T-helper 9 cell (primary cell): Measurements from ENCODE around the gene MGMT.

Experiments used
- DNase-seq: peaks from one replicate; pipeline ENCODE4 v3.0.0-alpha.2; 2020

MGMT gene

DNA sequence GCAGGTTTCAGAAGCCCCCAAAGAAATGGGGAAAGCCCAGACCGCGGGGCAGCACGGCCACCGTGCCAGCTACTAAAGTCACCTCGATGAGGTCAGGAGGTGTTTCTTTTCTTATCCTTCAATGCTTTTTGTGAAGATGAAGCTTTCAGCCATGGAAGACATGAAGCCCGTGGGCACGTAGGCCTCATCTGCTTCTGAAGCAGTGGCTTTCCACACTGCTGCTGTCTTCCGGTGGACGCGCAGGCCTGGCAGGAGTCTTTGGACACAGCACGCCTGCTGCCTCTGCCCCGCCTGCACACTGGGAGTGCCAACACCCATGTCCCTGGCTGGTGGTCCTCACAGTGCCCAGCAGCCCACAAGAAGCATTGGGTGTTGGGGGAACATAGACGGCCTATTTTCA lies 311.5 kb downstream of the MGMT start:
- no peak for DNase-seq

DNA sequence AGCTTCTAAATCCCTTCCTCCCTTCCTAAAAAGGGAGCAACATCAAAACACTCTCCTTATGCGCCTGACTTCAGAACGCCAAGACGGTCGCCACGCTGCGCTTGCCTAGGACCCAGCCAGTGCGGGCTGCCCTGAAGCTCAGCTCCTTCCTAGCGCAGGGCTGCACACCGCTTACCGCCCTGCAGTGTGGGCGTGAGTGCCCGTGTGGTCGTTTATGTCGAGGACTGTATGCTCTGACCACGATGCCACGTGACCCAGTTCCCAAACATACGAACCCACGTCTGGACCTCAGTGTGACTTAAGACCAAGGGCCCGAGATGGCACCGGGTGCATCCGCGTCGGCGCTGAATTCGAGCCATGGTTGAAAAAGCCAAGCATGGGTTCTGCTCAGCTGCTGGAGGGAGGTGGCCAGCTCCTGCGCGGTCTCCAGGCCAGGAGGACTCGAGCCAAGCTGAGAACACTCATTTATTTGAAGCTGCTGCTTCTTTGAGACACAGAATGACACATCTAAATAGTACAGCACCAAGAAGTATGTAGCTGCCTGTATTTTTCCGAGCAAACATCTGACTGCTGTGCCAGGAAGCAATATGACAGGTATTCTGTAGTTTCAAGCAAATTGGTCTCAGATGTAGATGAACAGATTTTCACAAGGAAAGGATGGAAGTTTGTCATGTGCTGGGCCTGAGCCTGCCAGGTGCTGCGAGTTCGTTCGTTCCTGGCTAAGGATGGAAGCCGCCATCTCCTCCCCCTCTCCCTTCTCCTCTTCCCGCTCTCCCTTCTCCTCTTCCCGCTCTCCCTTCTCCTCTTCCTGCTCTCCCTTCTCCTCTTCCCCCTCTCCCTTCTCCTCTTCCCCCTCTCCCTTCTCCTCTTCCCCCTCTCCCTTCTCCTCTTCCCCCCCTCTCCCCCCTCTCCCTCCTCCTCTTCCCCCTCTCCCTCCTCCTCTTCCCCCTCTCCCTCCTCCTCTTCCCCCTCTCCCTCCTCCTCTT lies 312.4 kb downstream of the MGMT start:
- DNase-seq: no peak

DNA sequence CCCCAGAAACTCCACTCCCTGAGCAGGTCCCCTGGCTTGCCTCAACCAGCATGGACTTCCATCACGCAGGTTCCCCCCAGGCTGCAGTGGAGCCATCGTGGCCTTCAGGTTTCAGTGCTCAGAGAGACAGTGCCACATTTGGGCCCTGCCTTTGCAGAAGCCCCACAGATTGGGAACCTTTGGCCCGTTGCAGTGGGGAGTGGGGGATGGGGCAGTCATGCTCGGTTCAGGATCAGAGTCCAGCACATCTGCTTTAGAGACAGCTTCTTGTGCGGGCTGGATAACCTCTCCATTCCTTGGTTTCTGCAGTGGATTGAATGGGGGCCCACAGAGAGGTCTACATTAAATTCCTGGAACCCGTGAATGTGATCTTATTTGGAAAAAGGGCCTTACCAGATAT lies 313.2 kb downstream of the MGMT start:
- no peak for DNase-seq

DNA sequence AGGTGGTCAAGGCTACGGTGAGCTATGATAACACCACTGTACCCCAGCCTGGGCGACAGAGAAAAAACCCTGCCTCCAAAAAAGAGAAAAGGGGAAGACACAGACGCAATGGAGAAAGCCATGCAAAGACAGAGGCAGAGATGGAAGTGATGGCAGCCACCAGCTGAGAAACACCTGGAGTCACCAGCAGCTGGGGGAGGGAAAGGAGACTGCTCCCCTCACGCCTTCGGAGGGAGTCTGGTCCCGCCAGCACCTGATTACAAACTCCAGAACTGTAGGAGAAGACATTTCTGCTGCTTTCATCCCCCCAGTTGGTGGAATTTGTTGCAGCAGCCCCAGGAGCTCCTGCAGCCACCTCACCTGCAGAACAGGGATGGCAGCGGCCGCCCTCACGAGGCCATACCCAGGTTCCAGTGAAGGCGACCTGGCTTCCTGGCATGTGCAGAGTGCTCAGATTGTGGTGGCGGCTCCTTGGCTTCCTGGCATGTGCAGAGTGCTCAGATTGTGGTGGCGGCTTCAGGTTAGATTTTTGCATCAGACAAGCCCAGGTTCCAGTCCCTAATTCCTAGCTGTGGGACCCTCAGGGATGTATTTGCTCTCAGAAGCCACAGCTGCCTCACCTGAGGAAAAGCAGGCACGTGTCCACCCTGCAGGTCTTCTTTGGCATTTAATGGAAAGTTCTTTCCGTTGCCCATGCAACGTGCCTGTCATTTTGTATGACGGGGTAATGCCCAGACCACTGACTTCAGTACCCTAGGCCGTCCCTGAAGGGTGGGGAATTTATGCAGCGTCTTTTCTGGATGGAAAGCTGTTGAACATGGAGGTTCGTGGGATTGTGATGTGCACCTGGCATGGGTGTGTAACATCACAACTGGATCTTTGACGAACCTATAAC lies 314.1 kb downstream of the MGMT start:
- DNase-seq: no peak

DNA sequence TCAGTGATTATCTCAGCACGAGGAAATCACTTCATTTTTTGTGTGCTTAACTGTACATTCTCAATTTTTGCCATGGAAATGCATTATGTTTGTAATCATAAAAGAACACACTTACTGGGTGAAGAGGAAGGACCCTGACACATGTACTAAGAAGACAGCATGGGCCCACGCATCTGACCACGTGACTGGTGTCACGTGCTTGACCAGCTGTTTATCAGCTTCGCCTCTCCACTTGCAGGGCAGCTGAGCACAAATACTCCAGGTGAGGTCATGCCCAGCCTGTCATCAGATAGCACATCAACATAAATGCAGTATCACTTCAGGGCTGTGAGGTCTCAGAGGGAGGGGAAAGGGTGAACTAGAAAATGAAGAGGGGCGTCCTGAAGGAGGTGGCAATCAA lies 317.2 kb downstream of the MGMT start:
- no peak for DNase-seq

DNA sequence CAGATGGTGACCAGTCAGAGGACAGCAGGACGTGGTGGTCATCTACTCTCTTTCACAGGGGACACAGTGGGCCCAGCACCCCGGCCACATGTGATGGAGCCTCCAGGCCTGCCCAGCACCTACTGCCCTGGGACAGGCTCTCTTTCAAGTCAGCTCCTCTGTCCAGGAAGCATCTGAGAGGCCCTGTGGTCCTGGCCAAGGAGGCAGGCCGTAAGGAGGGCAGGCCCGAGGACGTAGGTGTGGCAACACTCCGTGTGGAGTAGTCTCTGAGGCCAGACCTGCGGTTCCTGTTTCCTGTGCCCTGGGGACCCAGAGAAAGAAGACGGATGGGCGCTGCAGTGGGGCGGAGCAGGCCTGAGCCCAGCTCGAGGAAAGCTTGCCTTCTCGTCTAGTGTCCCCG lies 317.9 kb downstream of the MGMT start:
- DNase-seq: no peak

DNA sequence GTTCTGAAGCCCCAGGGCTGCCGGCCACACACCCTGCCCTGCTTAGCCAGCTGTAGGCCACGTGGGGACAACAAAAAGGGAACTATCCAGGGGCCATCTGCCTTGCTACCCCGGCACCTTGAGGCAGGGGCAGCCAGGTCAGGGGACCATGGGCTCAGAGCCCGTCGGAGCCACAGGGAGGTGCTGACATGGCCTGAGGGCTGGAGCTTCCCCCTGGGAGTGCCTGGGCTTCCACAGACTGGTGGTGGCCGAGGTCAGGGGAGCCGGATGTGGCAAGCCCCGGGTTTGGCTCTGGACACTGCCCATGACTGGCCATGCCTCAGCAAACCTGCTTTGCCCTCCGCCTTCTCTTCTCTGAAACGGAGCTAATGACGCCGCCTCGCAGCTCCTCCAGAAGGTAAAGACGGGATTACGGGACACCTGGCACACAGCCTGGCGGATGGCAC lies 318.5 kb downstream of the MGMT start:
- no peak for DNase-seq

DNA sequence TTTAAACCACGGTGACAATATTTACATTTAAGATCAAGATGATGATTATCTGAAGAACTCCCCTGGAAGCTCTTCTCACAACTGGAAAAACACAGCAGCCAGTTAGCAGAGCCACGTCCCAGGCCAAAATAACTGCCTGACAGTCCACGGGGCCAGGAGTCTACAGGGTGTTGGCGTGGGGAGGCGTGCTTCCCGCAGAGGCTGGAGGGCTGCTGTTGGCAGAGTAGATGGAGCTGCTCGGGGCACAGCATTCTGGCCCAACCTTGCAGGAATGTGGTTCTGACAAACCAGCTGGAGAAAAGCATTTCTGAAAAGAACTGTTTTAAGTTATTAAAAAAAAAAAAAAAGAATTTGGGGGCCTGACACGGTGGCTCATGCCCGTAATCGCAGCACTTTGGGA lies 319.2 kb downstream of the MGMT start:
- DNase-seq: no peak

DNA sequence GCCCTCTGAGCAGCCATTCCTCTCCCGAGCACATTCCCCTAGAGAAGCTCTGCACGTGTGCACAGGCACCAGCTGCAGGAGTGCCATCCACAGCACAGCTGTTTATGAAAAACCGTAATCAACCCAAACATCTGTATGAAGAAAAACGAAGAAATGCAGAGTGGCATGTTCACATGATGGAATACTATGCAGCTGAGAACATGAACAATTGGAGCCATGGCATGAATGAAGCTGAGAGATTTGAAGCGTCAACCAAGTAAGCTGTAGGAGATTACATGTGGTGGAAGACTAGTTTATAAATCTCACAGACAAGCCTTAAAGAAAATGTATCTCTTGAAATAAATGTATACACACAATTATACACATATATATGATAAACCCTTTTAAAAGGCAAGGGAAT lies 320.5 kb downstream of the MGMT start:
- DNase-seq: no peak

DNA sequence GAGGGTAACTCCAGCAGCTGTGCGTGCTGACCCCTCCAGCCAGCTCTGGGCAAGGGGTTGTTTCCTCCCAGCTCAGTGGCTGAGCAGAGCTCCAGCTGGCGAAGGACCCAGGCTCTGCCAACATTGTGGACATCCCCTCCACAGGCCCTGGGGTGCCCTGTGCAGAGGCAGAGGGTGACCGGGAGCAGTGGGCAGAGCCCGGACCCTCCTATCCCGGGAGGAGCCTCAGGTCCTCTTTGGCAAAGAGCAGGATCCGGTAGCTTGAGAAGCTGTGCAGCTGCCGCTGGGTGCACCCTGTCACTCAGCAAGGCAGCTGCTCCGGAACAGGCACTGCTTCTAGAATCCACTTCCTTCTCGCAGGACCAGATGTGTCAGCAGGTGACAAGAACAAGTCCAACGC lies 321.2 kb downstream of the MGMT start:
- DNase-seq: no peak

DNA sequence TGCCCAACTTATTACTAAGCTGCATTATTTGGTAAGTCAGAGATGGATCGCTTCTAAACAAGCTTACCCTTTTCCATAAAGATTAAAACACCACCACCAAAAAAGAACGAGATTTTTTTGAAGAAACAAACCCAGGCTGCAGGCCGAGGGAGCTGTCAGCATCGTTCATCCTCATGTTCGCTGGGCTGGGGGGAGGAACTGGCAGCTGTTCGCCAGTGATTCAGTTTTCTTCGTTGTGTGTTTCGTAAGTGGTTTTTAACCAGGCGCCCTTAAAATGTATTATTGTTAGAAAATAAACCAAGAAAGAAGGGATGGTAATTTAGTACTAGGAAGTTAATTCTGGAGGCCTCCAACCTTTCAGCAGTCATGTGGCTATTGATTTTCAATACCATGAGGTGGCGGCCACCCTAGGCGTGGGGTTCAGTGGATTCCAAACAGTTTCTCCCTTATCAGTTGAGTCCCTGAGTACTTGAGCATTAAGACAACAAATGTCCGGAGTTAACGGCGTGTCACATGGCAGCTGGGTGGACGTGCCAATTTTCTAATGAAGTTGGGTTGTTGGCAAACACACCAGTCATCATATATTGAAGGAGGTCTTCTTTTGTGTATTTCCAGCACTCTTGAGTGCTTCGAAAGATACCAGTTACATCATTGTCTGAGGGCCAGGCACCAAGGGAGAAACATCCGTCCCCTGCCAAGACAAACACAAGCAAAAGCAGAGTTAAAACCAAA lies 323.8 kb downstream of the MGMT start:
- DNase-seq: no peak

DNA sequence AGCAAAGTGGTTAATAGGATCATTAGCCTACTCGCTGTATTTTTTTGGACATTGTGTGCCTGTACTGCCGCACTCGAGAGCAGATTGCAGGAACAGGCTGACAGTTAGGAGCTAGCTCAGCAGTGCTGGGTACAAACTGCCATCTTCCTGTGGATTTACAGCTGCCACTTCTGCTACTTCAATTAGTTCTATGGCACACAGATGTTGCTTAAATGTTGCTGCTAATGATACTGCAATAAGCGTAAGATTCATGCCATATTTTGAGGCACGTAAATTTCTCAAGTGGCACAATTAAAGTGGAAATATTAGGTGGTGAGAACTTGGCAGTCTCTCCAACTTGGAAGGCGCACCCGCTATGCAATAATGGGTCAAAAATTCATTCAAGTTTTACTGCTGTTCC lies 325.1 kb downstream of the MGMT start:
- DNase-seq: no peak

DNA sequence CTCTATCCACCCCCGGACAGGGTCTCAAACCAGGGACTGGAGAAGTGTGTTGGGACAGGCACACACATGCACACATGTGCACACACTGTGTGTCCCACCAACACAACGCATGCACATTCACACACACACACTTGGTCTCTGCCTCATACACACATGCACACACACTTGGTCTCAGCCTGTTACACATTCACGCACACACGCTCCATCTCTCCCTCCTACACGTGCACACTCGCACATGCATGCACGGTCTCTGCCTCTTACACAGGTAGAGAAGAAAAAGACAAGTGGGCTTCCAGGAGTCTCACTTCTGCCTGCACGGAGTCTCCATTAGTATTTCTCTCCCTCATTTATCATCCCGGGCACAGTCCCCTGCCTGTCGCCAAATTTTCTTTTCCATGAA lies 325.8 kb downstream of the MGMT start:
- no peak for DNase-seq

DNA sequence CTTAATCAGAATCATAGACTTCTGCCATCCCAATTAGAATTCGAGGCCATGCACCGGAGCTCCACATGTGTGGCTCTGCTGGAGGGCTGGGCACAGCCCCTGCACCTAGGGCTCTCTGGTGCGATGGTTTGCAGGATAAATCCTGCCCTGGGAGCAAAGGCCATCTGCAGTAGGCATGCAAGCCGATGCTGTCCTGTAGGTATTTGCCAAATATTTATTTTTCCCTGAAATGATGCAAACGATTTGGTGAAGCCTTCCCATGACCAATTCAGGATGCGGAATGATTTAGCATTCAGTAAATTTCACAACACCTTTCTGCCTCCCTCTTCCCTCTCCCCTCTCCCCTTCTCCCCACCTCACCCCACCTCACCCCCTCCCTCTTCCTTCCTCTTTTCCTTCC lies 326.4 kb downstream of the MGMT start:
- DNase-seq: no peak

DNA sequence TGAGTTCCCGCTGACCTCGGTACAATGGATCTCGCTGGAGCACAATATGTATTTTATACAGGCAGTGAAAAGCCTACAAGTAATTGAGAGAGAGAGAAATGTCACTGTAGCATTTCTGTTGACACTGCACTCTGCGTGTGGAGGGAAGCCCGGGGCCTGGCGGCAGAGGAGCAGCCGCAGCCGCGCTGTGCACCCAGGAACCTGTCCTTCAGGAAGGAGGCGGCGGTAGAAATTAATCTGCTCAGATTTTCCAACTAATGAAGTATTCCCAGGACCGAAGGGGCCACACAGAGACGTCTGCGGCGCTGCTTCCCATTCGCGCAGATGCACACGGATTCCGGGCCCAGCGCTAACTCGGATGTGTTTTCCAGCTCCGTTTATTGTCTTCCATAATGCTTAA lies 327.0 kb downstream of the MGMT start:
- no peak for DNase-seq

DNA sequence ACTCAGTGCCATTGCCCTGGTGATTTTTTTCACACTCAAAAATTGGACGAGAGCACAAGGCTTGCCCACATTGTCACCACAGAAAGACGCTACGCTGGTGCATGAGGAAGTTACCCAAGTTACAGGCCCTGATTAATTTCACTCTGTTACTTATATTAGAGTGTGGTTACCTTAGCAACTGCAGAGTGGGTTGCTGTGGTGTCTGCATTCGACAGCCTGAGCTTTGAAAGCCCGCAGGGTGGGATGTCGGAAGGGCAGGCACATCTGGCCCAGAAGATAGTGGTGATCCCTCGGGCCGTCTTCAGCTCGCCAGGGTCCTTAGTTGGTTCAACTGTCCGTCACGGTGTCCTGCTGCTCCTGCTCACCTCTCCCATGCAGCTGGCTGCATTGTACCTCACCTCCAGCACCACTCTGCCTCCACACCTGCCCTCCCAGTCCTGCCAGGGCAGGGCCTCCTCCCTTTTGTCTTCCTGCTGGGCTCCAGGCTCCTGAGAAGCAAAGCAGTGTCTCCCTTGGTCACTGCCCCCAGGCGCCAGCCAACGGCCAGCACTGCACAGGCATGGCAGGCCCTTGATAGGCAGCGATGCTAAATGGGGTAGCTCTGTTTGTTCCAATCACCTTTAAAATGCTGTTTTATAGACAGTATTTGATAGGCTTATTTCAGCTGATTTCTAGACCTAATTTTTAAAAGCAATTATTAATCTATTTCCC lies 329.8 kb downstream of the MGMT start:
- DNase-seq: no peak

DNA sequence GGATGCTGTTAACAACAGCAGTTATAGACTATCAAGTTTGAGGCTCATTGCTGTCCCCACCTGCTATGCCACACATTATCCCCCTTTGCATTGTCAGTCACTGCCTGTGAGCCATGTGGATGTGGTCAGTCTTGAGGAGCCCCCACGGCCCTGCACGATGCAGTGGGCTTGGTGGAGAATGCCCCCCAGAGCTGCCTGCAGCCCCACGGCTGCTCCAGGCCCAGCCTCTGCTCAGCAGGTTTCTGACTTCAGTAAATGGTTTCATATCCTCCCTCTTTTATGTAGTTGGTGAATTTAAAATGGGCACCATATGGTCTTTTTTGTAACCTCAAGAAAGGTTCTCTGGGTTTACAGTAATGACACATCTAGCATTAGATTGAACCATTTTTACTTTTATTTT lies 332.9 kb downstream of the MGMT start:
- no peak for DNase-seq

DNA sequence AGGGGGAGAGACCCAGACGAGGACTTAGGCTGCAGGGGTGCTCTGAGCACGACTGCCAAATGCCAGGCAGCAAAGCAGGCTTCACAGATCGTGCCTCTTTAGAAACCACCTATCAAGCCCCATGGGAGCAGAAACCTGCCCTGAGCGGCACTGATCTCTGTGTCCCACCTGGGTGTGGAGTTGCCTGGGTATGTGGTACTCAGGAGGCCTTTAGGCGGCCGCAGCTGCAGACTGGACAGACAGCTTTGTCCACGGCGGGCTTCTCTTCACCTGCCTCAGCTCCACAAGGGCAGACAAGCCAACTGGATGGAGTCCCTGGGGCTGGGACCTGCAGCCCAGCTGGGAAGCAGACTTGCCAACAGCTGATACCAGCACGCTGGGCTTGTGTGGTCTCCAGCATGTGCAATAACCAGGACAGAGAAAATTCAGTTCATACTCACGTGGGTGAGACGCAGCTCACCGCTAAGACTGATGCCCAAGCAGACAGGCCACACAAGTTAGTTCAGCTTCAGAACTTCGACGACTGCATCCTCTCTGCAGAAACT lies 333.8 kb downstream of the MGMT start:
- DNase-seq: no peak

DNA sequence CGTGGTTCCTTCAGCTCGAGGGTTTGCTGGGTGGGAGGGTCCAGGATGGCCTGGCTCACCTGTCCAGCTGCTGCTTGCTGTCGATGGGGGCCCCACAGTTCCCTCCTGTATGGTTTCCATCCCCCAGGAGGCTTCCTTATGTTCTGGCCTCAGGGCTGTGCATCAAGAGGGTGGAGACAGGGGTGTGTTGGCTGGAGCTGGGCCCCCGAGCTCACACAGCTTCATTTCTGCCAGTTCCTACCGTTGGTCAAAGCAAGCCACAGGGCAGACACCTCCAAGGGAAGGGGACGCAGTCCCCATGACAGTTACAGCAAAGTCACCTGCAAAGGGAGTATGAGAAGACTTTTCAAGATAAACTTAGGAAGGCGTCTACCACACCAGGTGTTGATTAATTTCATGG lies 340.2 kb downstream of the MGMT start:
- DNase-seq: no peak

DNA sequence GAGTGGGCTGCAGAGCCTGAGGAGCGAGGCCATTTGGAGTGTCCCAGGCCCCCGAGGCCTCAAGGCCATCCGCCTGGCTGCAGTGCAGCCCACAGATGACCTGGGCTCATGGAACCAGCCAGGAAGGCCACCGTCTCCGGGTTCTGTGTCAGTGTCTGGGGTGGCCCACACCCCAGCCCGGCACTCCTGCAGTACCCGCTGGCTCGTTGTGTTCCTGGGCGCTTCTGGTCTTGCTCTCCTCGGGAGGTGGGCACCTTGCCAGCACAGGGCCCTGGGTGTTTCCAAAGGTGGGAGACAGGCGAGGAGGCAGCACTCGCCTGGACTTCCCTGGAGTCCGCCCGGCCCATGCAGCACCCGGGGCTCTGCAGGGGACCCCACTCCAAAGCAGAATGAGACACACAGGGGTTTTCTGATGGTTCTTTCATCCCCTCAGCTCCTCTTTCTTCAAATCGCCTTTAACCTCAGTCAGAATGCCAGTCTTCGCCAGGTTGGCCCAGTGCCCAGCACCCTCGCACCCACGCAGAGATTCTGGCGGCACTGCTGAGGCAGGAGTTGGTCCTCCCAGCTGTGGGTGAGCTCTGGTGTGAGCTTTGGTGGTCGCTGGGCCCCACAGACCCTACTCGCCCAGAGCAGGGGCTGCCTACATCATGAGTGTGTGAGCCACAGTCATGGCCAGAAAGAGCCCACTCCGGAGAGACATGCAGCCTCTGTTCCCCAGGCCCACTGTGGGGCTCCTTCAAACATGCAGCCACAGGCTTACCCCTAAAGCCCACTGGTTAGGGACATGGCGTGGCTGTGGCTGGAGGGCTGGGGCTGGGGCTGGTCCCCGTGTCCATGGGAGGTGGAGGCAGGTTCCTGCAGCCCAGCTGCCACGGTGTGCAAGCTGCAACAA lies 341.3 kb downstream of the MGMT start:
- no peak for DNase-seq

DNA sequence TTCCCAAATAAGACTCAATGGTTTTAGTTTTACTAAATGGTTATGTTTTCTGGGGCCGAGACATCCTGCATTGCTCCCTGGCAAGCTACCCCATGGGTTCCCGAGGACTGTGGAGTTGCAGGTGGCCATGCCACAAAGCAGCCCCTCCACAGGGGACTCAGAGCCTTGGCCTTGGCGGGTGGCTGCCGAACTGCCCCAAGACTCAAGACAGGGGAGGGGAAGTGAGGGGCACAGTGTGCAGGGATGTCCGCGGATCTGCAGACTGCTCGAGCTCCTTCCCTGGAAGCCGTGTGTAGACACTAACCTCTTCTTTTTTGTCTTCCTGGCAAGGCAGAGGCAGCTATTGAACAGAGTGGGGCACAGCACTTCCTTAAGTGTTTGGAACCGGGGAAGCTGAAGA lies 342.4 kb downstream of the MGMT start:
- no peak for DNase-seq
